Lower leg skin (tissue), 3 donors: Measurements from ENCODE around the gene SIN3B.

ENCODE experiments used
- POLR2A ChIP-seq, 2 donors: fragments of 450-650 bp; IDR thresholded peaks; one replicate each; pipeline ENCODE4 v1.6.1; 2016 to 2017; ENCODE audit warnings: antibody characterized with exemption in 2 of 2, mild to moderate bottlenecking in 1 of 2, moderate library complexity in 1 of 2
- TF ChIP-seq, protein P1 (sequence below), 3 donors: fragments of 450-650 bp; IDR thresholded peaks; one replicate each; pipeline ENCODE4 v1.5.1; 2016; ENCODE audit warnings: antibody characterized with exemption in 3 of 3, mild to moderate bottlenecking in 3 of 3, moderate library complexity in 2 of 3

DNA sequence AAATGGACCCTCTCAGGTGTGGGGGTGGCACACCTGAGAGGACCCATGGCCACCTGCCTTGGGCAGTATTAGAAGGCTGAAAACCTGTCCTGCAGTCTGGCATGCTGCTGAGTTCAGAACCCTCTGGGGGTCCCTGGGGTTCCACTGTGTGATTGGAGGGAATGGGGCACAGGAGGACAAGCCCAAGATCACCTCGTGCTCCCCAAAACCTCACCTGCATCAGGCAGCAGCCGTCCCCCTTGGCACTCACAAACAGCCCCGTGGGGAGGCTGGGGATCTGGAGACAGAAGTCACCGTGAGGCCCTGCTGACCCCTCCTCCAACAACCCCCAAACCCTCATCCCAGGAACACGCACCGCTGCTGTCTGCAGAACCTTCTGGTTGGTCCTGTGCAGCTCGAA lies 74.1 kb downstream of the SIN3B start:
- TF ChIP-seq, protein P1, sequence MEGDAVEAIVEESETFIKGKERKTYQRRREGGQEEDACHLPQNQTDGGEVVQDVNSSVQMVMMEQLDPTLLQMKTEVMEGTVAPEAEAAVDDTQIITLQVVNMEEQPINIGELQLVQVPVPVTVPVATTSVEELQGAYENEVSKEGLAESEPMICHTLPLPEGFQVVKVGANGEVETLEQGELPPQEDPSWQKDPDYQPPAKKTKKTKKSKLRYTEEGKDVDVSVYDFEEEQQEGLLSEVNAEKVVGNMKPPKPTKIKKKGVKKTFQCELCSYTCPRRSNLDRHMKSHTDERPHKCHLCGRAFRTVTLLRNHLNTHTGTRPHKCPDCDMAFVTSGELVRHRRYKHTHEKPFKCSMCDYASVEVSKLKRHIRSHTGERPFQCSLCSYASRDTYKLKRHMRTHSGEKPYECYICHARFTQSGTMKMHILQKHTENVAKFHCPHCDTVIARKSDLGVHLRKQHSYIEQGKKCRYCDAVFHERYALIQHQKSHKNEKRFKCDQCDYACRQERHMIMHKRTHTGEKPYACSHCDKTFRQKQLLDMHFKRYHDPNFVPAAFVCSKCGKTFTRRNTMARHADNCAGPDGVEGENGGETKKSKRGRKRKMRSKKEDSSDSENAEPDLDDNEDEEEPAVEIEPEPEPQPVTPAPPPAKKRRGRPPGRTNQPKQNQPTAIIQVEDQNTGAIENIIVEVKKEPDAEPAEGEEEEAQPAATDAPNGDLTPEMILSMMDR (IDR thresholded peaks at IDR 0.05), result no peak
- no peak for TF ChIP-seq POLR2A (IDR thresholded peaks at IDR 0.05)
